ENCODE data around the gene ARHGAP44.
"Not testable (repeated sequence)": the region's sequence is repeated elsewhere in the genome, so short reads cannot be mapped to it uniquely, and the experiment has no call there.

Gene ARHGAP44

GRCh38 chr17:12815642-12816141 lies 26.4 kb downstream of the ARHGAP44 start:
- DNase-seq (ENCODE audit: low read depth in 1 of 2, low spot score in 1 of 2): no peak

- no peak for DNase-seq (ENCODE audit: low read depth in 1 of 2, low spot score in 1 of 2)
These were observed 32.2 kb downstream of the ARHGAP44 start for GRCh38 chr17:12821376-12821940.

GRCh38 chr17:12826431-12826830 lies 37.1 kb downstream of the ARHGAP44 start:
- no peak for DNase-seq (ENCODE audit: low read depth in 1 of 2, low spot score in 1 of 2)

- DNase-seq (ENCODE audit: low read depth in 1 of 2, low spot score in 1 of 2): no peak
These were observed 41.5 kb downstream of the ARHGAP44 start for GRCh38 chr17:12830777-12831247.

GRCh38 chr17:12831839-12832238 lies 42.5 kb downstream of the ARHGAP44 start:
- no peak for DNase-seq (ENCODE audit: low read depth in 1 of 2, low spot score in 1 of 2)

- DNase-seq (ENCODE audit: low read depth in 1 of 2, low spot score in 1 of 2): no peak
These were observed 49.7 kb downstream of the ARHGAP44 start for GRCh38 chr17:12839042-12839441.

- no peak for DNase-seq (ENCODE audit: low read depth in 1 of 2, low spot score in 1 of 2)
These were observed 53.6 kb downstream of the ARHGAP44 start for GRCh38 chr17:12842936-12843335.

GRCh38 chr17:12850996-12851395 lies 61.7 kb downstream of the ARHGAP44 start:
- DNase-seq (ENCODE audit: low read depth in 1 of 2, low spot score in 1 of 2): no peak

GRCh38 chr17:12851901-12852435 lies 62.7 kb downstream of the ARHGAP44 start:
- no peak for DNase-seq (ENCODE audit: low read depth in 1 of 2, low spot score in 1 of 2)

- no peak for DNase-seq (ENCODE audit: low read depth in 1 of 2, low spot score in 1 of 2)
These were observed 64.6 kb downstream of the ARHGAP44 start for GRCh38 chr17:12853921-12854320.

GRCh38 chr17:12856416-12856815 lies 67.1 kb downstream of the ARHGAP44 start:
- no peak for DNase-seq (ENCODE audit: low read depth in 1 of 2, low spot score in 1 of 2)

GRCh38 chr17:12857592-12857991 lies 68.3 kb downstream of the ARHGAP44 start:
- no peak for DNase-seq (ENCODE audit: low read depth in 1 of 2, low spot score in 1 of 2)

- DNase-seq (ENCODE audit: low read depth in 1 of 2, low spot score in 1 of 2): no peak
These were observed 70.2 kb downstream of the ARHGAP44 start for GRCh38 chr17:12859520-12859919.

GRCh38 chr17:12865769-12866168 lies 76.5 kb downstream of the ARHGAP44 start:
- DNase-seq (ENCODE audit: low read depth in 1 of 2, low spot score in 1 of 2): no peak

GRCh38 chr17:12866244-12866643 lies 76.9 kb downstream of the ARHGAP44 start:
- DNase-seq (ENCODE audit: low read depth in 1 of 2, low spot score in 1 of 2): no peak

GRCh38 chr17:12867726-12868125 lies 78.4 kb downstream of the ARHGAP44 start:
- DNase-seq (ENCODE audit: low read depth in 1 of 2, low spot score in 1 of 2): no peak

- not testable (repeated sequence) for DNase-seq (ENCODE audit: low read depth in 1 of 2, low spot score in 1 of 2)
These were observed 84.3 kb downstream of the ARHGAP44 start for GRCh38 chr17:12873415-12874125.

GRCh38 chr17:12877953-12878669 lies 88.8 kb downstream of the ARHGAP44 start:
- DNase-seq (ENCODE audit: low read depth in 1 of 2, low spot score in 1 of 2): no peak

- not testable (repeated sequence) for DNase-seq (ENCODE audit: low read depth in 1 of 2, low spot score in 1 of 2)
These were observed 89.8 kb downstream of the ARHGAP44 start for GRCh38 chr17:12879096-12879495.

- DNase-seq (ENCODE audit: low read depth in 1 of 2, low spot score in 1 of 2): no peak
These were observed 94.2 kb downstream of the ARHGAP44 start for GRCh38 chr17:12883472-12883871.

GRCh38 chr17:12887088-12887487 lies 97.8 kb downstream of the ARHGAP44 start:
- DNase-seq (ENCODE audit: low read depth in 1 of 2, low spot score in 1 of 2): no peak
